HG03095 (cell line): ENCODE measurements around the gene FHIP1B.

ENCODE experiments used
- ATAC-seq: cut with Tn5 transposase; IDR thresholded peaks from one replicate; pipeline ENCODE4 v1.9.1; 2021; ENCODE audit warnings: moderate library complexity; ENCODE audit not compliant: unreplicated experiment

The FHIP1B gene

GRCh38 chr11:6240781-6241180 lies 6.3 kb upstream of the FHIP1B start:
- ATAC-seq: no peak

DNA sequence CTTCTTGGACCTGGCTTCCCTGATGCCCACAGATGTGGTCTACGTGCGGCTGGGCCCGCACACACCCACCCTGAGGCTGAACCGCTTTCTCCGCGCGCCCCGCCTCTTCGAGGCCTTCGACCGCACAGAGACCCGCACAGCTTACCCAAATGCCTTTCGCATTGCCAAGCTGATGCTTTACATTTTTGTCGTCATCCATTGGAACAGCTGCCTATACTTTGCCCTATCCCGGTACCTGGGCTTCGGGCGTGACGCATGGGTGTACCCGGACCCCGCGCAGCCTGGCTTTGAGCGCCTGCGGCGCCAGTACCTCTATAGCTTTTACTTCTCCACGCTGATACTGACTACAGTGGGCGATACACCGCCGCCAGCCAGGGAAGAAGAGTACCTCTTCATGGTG lies 5.7 kb upstream of the FHIP1B start:
- no peak for ATAC-seq

DNA sequence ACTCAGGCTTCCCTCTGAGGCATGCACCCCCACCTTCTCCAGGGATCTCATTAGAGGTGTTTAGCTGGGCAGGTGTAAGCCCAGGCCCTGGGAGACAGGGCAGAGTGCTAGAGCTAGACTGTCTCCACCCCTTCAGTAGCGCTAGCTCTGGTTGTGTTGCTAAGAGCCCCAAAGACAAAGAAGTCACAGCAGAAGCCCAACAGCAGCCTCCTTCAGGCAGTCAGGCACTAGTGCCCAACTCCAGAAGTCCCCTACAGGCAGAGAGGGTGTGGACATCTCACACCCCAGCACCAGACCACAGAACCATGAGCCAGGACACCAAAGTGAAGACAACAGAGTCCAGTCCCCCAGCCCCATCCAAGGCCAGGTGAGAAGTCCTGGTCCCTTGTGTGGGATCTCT lies 4.5 kb upstream of the FHIP1B start, which contains the start of gene CNGA4:
CNGA4 (plus strand) TSS at position 188 of the 400 bp plus-strand sequence; CDS start at position 306, 118 bp downstream.
- no peak for ATAC-seq

- ATAC-seq: no peak
These were observed 3.4 kb upstream of the FHIP1B start for GRCh38 chr11:6237761-6238302.

GRCh38 chr11:6237266-6237665 lies 2.8 kb upstream of the FHIP1B start:
- ATAC-seq: no peak

- ATAC-seq: no peak
These were observed 451 bp downstream of the FHIP1B start for GRCh38 chr11:6233984-6234386.

- ATAC-seq: no peak
These were observed 1.5 kb downstream of the FHIP1B start for GRCh38 chr11:6232899-6233298.

GRCh38 chr11:6229911-6230310 lies 4.5 kb downstream of the FHIP1B start:
- ATAC-seq: no peak

GRCh38 chr11:6228520-6228919 lies 5.9 kb downstream of the FHIP1B start:
- ATAC-seq: no peak

GRCh38 chr11:6225896-6226295 lies 8.5 kb downstream of the FHIP1B start:
- no peak for ATAC-seq

- ATAC-seq: no peak
These were observed 9.4 kb downstream of the FHIP1B start for GRCh38 chr11:6225024-6225423.

DNA sequence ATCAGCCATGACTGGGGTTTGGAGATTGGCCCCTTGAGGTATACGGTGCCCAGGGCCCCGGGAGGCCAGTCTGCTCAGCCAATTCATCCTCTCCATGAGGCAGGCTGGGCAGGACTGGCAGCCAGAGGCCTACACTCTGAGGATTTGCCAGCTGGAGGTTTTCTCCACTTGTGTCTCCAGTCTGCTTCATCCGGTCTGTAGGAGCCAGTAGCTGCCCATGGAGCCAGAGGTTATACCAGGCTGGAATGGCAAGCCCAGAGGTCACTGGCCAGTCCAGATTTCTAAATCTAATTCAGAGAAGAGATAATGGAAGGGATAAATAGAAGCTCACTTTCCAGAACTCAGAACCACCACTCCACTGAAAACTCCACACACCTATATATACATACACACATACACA lies 10.0 kb downstream of the FHIP1B start:
- ATAC-seq: no peak

- no peak for ATAC-seq
These were observed 10.6 kb downstream of the FHIP1B start for GRCh38 chr11:6223854-6224253.

DNA sequence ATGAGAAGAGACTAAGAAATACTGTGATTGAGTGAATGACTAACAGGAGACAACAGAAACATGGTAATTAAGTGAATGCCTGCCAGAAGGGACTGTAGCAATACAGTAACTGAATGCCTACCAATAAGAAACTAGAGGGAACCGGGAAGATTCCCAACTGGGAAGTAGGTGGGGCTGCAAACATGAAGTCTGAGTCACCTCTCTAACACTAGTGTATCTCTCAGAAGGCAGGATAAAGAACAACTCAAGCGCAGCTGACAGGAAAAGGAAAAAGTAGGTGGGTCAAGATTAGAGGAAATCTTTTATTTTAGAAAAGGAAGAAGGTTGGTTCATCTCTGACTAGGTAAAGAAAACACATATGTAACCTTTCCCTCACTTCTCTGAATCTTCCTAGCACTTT lies 15.1 kb downstream of the FHIP1B start:
- ATAC-seq: no peak

DNA sequence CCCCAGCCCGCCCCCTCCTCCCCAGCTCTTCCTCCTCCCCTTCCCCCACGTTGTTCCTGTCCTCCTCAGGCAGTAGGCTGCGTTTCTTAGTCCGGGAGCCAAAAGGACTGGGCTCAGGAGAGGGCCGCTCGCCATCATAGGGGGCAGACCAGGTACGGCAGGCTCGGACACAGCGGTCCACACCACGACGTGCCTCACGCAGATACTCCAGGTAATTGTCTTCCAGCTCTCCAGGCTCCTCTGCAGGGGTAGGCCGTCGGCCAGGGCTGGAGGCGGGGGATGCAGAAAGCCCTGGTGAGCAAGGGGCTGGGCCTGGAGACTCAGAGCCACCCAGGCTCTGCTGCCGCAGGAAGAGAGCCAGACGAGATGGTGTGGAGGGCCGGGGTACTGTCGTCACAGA lies 16.7 kb downstream of the FHIP1B start:
- no peak for ATAC-seq

DNA sequence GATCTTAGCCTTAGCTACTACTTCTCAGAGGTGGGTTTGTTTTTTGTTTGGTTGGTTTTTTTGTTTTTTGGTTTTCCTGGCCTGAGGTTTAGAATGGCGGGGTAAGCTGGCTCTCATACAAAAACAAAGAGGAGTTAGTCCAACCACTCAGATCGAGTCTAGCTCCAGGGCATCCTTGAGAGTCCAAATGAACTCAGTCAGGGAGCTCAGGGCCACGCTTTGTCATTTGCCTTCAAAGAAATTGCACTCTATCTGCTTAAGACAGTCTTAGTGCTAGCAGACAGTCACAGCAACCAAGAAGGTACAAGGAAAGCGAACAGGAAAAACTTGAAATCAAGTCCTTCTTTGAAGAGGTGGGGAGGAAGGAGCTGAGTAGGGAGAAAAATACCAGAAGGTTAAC lies 17.9 kb downstream of the FHIP1B start:
- ATAC-seq: no peak

DNA sequence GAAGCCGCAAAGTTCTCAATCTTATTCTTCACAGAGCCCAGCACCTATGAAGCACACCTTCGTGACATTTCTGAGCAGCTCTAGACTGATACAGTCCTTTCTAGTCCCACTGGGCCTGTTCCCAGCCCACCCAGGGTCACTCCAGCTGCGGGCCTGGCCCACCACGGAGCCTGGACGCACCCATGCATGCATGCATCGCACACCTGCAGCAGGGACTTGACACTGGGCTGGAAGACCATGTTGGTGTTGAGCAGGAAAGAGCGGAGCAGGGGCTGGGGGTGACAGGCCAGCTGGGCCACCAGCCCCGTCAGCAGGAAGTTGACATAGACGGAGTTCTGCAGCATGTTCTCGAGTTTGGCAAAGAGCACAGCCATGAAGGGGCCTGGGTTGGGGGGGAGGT lies 19.9 kb downstream of the FHIP1B start:
- no peak for ATAC-seq

- ATAC-seq: no peak
These were observed 24.0 kb downstream of the FHIP1B start for GRCh38 chr11:6210274-6210955.

DNA sequence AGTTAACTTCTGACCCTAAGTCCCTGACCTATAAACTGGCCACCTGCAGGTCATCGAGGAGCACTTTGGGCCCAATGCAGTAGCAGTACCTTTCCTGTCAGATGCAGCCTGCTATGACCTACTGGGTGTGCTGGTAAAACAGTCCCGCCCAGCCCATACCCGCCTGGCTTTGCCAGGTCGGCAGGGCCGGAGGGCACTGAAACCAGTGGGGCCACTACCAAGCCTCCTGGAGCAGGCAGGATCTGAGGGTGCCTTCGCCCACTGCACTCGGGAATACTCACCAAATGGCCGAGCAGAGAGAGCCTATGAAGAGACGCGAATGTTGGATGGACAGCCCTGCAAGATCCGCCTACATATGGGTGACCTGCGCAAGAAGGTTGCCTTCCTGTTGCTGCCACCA lies 24.6 kb downstream of the FHIP1B start:
- no peak for ATAC-seq

- ATAC-seq: no peak
These were observed 27.8 kb downstream of the FHIP1B start for GRCh38 chr11:6206456-6207180.

- ATAC-seq: no peak
These were observed 29.1 kb downstream of the FHIP1B start, which contains the start of gene C11orf42 for GRCh38 chr11:6205366-6205765. Gene C11orf42 (plus strand): TSS chr11:6205557. CDS start chr11:6205616, 59 bp downstream.

- ATAC-seq: no peak
These were observed 29.7 kb downstream of the FHIP1B start for GRCh38 chr11:6204706-6205105.
